HG03135 (cell line): ENCODE measurements around the gene TSHZ1.

Source experiments
- ATAC-seq: cut with Tn5 transposase; IDR thresholded peaks from one replicate; pipeline ENCODE4 v1.9.1; 2021; ENCODE audit warnings: mild to moderate bottlenecking, moderate library complexity; ENCODE audit not compliant: unreplicated experiment

Gene TSHZ1

GRCh38 chr18:75338631-75339030 is 128.0 kb downstream of the TSHZ1 start:
- ATAC-seq = no peak
